Fibroblast of skin of scalp (primary cell): ENCODE data around the gene LSM14B.
A peak's percentile ranks its signal among the peaks of the same experiment; 100 is the strongest.

ENCODE experiments used
- DNase-seq: peaks from one replicate; pipeline ENCODE4 v3.0.0-alpha.2; 2013

Gene LSM14B

DNA sequence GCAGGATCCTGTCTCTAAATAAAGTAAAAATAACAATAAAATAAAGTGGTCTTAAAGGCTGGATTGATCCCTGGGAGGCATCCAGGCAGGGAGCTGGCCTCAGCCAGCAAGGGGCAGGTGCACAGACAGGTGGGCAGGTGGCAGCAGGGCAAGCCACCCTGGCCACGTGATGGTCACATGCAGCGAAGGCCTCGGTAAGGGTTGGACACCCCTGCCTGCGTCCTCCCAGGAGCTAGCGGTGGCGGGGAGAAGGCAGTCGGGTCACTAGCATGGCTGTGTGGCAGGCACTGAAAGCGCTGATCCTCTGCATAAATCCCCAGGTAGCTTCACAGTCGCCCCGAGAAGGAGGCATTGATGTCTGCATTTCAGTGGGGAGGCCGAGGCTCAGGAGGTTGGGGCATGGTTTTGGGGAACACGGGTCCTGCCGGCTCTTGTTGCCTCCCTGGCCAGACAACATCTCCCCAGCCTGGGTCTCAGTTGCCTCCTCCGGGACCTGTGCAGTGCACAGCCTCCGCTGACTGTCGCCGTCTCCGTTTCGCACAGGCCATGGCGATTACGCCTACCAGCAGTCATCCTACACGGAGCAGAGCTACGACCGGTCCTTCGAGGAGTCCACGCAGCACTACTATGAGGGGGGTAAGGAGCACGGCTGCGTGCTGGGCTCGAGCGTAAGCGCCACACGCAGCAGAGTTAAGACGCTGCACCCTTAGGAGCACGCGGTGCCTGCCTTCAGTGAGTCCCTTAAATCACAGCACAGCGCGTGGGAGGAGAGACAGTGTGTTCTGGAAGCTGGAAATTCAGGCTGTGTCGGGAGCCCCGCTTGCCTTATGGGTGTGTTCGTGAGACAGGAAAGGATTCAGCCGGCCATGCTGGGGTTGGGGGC is 42.8 kb downstream of the LSM14B start:
- no peak for DNase-seq

DNA sequence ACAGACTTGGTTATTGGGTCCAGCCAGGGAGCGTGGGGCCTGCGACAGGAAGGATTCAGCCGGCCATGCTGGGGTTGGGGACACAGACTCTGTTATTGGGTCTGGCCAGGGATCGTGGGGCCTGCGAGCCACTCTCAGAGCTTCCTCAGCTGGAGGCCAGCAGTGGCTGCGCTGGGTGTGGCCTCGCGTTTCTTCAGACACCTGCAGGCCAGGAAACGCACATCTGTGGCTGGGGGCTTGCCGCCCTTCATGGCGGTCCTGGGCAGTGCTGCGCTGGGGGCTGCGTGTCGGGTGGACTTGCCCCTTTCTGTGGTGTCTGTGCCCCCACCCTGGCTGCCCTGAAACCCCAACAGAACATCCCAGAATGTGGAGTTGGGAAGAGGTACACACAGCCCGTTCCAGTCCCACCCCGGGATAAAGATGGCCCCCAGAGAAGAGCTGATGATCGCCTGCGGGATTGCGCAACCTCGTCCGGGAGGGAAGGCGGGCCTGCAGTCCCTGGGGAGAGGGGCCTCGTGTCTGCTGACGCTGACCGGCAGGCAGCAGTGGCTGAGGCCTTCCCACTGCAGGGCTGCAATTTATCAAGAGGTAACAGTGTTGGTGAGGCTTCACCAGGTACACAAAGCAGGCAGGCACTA is 43.6 kb downstream of the LSM14B start:
- DNase-seq: no peak

GRCh38 chr20:62167474-62167873 is 45.2 kb downstream of the LSM14B start:
- no peak for DNase-seq

DNA sequence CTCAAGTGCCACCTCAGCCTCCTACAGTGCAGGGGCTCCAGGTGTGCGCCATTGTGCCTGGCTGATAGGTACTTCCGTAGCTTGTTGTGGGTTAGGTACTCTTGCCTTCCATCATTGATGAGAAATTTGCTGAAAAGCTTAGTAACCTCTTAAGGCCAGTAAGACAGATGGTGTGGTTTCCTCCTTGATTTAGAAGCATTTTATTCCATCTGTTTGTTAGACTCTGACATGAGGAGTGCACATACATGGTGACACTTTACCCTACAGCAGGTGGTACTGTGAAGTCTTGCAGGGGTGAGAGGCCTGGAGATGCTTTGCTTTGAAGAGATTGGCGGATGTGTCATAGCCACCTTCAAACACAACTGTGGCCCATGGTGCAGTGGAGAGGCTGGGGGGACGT is 45.8 kb downstream of the LSM14B start:
- no peak for DNase-seq

DNA sequence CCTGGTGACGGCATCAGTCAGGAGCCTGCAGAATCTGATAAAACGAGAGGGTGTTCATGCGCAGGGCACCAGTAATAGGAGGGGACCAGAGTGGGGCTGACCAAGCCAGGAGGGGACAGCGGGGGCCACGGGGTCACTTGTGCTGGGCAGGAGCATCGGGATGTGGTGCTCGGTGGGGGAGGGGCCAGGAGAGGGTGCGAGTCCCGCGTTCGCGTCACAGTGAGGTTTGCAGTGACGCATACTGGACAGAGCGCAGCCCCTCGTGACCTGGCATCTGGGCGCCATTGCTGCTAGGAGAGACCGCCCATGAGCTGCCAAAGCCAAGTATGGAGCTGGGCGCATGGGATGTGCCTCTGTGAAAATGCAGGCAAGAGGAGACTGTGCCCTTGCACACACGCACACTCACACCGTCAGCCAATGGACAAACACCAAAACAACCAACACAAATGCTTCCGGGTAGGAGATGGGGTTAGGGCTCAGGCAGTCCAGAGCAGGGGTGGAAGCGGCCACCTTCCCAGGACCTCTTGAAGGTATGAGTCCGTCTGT is 46.7 kb downstream of the LSM14B start:
- no peak for DNase-seq

- no peak for DNase-seq
Observed at GRCh38 chr20:62170536-62170935, 48.3 kb downstream of the LSM14B start.

- no peak for DNase-seq
Observed at GRCh38 chr20:62171245-62171644, 49.0 kb downstream of the LSM14B start.

GRCh38 chr20:62172666-62173065 is 50.4 kb downstream of the LSM14B start:
- no peak for DNase-seq

GRCh38 chr20:62174021-62174804 is 51.9 kb downstream of the LSM14B start:
- no peak for DNase-seq

GRCh38 chr20:62174870-62175624 is 52.8 kb downstream of the LSM14B start:
- DNase-seq: no peak

DNA sequence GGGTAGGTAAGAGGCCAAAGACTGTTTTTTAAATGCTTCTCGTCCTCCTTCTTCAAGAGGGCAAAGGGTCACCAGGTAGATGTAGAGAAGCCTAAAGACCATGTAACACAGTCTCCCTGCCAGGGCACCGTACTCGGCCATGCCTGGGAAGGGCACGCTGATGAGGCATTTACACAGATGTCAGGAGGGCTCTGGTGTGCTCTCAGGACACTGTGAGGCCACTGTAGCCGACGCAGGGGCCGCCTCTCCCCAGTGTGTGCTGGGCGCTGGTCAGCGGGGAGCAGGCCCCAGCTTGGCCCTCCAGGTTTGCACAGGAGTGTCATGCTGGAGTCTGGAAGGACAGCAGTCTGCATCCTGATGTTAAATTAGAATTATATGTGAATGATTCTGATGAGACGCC is 53.4 kb downstream of the LSM14B start:
- no peak for DNase-seq

DNA sequence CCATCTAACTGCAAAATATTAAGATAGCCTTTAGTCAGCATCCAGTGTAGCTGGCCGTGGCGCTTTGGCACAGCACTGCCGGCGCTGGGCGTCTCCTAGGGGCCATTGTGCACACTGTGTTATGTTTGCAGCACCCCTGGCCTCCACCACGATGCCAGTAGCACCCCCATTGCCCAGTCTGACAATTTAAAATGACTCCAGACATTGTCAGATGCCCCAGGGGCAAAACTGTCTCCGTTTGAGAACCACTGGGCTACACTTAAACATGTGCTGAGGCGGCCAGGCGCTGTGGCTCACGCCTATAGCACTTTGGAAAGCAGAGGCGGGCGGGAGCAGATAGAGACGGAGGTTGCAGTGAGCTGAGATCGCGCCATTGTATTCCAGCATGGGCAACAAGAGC is 54.6 kb downstream of the LSM14B start:
- no peak for DNase-seq

DNA sequence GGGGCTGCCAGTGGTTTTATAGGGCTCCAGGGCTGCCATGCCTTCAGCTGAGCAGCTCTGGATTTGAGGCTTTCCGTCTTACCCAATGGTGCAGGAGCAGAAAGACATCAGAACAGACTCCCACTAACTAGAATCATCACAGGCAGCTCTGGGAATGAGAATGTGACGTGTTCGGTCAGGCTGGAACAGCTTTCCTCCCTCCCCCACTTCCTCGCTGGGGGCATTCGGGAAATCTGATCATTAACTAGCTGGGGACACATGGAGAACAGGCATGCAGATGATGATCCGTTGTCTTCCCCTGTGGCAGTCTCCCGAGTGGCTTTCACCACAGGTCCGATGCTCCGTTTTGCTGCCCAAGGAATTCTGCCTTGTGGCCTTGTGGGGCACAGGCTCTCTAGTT is 55.0 kb downstream of the LSM14B start:
- DNase-seq: no peak

DNA sequence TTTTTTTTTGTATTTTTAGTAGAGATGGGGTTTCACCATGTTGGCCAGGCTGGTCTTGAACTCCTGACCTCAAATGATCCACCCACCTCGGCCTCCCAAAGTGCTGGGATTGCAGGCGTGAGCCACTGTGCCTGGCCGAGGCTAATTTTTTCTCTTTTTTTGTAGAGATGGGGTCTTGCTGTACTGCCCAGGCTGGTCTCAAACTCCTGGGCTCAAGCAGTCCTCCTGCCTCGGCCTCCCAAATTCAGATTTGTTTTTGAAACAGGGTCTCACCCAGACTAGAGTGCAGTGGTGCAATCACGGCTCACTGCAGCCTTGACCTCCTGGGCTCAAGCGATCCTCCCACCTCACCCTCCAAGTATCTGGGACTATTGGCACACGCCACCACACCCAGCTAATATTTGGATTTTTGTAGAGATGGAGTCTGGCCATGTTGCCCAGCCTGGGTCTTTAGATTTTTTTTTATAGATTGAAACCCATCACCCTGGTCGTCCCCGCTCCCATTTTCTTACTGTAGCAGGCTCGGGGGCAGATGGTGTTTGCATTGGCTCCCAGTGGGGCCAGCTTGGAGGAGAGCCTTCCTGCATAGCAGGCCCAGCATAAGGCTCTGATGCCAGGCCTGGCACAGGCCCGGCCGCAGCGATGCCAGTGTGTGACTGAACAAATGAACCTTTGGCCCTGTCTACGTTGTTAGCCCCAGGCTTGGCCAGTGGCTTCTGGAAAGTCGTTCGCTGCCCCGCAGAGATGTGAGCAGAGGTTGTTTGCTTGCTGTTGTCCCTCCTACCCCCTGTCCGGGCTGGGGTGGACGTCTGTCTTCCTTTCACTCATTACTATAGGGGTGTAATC is 56.3 kb downstream of the LSM14B start:
- DNase-seq: no peak

- no peak for DNase-seq
Observed at GRCh38 chr20:62179162-62179504, 56.9 kb downstream of the LSM14B start.

DNA sequence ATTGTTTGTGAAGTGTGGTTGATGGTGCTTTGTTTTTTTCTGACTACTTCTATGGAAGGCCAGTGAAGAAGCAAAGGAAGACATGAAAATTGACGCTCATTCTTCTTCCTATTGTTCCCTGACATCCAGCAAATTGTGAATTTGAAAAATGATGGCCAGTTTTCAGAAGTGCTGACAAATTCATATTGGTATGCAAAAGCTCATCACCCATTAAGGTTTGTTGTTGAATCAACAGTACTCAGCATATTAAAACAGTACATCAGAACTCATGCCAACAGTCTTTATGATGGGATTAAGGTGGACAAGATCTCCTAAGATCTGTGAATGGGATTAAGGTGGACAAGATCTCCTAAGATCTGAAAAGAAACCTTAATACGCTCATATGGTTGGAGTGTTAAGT is 59.5 kb downstream of the LSM14B start:
- no peak for DNase-seq

GRCh38 chr20:62182469-62183425 is 60.5 kb downstream of the LSM14B start, which contains the start of gene MTG2:
TSS of gene MTG2 (plus strand) at chr20:62183028. CDS start at chr20:62193421, 10,393 bp downstream.
- DNase-seq: peak; percentile 96

GRCh38 chr20:62183426-62184142 is 61.3 kb downstream of the LSM14B start:
- no peak for DNase-seq
